Measurements from ENCODE around the gene GPR31.
"Not testable (repeated sequence)": the region's sequence is repeated elsewhere in the genome, so short reads cannot be mapped to it uniquely, and the experiment has no call there.

GPR31 gene

DNA sequence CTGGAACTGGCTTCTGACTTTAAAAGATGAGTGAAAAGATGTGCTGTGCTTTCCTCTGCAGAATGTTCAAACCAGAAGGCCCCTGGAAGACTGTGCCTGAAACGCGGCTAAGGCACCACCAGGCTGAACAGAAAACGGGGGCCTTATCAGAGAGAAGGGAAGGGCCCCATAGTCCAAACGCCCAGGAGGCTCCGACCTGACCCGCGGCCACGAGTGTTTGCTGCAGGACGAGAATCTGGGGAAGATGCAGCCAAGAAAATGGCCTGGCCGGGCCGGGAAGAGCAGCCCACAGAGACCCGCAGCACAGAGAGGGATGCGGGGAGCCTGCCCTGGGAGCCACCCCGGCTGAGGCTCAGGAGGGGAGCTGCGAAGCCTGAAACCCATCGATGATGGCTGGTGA, 10.5 kb upstream of the GPR31 start:
- not testable (repeated sequence) for H3K4me3 ChIP-seq (ENCODE audit: insufficient read depth, low read depth, low read length, poor library complexity, severe bottlenecking); H3K9me3 ChIP-seq (ENCODE audit: control insufficient read depth, low read length); DNase-seq; H3K27me3 ChIP-seq (replicated peaks; ENCODE audit: control insufficient read depth, insufficient read depth, low read length, poor library complexity, severe bottlenecking); H3K36me3 ChIP-seq (ENCODE audit: control insufficient read depth, insufficient read depth, low read length); H3K27ac ChIP-seq (ENCODE audit: insufficient read depth, low read length, poor library complexity, severe bottlenecking); H3K4me1 ChIP-seq (ENCODE audit: control insufficient read depth, insufficient read depth, low read length, poor library complexity, severe bottlenecking)

DNA sequence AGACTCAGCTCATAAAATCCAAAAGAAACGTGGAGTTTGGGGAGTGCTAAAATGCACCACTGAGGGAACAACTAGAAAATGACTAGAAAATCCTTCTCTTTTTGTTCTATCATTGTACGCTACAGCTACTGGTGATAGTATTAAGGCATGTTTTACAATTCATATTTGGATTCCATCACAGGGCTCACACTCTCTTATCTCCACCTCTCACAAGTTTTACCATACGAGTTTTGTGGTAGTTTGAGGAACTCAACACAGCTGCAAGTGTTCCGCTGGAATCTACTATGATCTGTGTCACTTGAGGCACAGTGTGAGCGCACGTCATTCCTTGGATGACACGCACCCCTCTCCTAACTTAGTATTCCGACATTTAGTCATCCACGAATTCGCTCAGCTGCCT, 9.9 kb upstream of the GPR31 start:
- not testable (repeated sequence) for H3K4me3 ChIP-seq (ENCODE audit: insufficient read depth, low read depth, low read length, poor library complexity, severe bottlenecking); H3K27ac ChIP-seq (ENCODE audit: insufficient read depth, low read length, poor library complexity, severe bottlenecking); H3K9me3 ChIP-seq (ENCODE audit: control insufficient read depth, low read length); H3K27me3 ChIP-seq (replicated peaks; ENCODE audit: control insufficient read depth, insufficient read depth, low read length, poor library complexity, severe bottlenecking); H3K4me1 ChIP-seq (ENCODE audit: control insufficient read depth, insufficient read depth, low read length, poor library complexity, severe bottlenecking); DNase-seq; H3K36me3 ChIP-seq (ENCODE audit: control insufficient read depth, insufficient read depth, low read length)

DNA sequence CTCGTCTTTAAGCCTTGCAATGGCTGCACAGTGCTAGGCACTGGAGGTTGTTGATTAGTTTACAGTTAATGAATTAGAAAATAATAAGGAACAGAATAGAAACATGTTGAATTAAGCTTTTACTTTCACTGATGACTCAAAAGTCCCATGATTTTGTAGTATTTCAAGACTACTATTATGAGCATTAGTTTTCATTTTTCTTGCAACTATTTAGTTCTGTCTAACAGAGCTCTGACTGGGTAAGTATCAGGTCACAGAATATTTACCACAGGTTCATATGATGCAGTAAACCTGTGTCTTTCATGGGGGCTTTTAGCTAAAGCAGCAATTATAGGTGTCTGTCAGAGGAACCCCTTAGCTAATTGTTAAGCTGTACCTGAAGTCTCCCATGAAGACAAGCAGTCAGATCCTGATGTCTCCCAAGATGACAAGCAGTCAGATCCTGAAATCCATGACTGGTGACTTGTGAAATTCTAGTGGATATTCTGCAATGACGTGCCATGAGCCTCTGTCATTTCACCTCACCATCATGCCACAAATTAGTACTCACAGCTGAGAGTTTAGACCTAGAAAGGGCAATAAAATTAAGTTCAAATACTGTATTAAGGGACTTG, 8.2 kb upstream of the GPR31 start:
- Histone ChIP-seq H3K36me3 (ENCODE audit: control insufficient read depth, insufficient read depth, low read length) (no peaks in the 10 kb centered on the region), H3K27ac (ENCODE audit: insufficient read depth, low read length, poor library complexity, severe bottlenecking) (no peak overlapping the region), H3K27me3 (replicated peaks; ENCODE audit: control insufficient read depth, insufficient read depth, low read length, poor library complexity, severe bottlenecking) (no peaks in the 10 kb centered on the region), H3K9me3 (ENCODE audit: control insufficient read depth, low read length) (no peaks in the 10 kb centered on the region), H3K4me3 (ENCODE audit: insufficient read depth, low read depth, low read length, poor library complexity, severe bottlenecking) (no peak overlapping the region), H3K4me1 (ENCODE audit: control insufficient read depth, insufficient read depth, low read length, poor library complexity, severe bottlenecking) (no peaks in the 10 kb centered on the region)
- DNase-seq = no peak

DNA sequence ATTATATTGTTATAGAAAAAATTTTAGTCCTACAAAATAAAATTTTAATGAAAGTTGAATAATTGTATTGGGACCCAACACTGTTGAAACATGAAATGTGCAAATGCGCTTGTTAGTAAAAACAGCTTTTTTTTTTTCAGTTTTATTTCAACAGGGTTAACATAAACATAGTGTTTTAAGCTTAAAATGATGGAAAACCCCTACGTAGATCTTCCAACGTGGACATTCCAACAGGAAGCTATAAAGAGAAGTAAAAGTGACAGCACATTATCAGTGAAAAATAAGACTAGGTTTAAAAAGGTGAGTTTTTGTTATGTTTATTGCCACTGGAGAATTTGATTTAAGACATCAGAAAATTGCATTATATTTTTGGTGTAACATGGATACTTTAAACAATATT, 6.5 kb upstream of the GPR31 start:
- Histone ChIP-seq H3K27ac (ENCODE audit: insufficient read depth, low read length, poor library complexity, severe bottlenecking) (no peak overlapping the region), H3K36me3 (ENCODE audit: control insufficient read depth, insufficient read depth, low read length) (no peaks in the 10 kb centered on the region), H3K9me3 (ENCODE audit: control insufficient read depth, low read length) (no peaks in the 10 kb centered on the region), H3K4me3 (ENCODE audit: insufficient read depth, low read depth, low read length, poor library complexity, severe bottlenecking) (no peak overlapping the region), H3K27me3 (replicated peaks; ENCODE audit: control insufficient read depth, insufficient read depth, low read length, poor library complexity, severe bottlenecking) (no peaks in the 10 kb centered on the region), H3K4me1 (ENCODE audit: control insufficient read depth, insufficient read depth, low read length, poor library complexity, severe bottlenecking) (no peaks in the 10 kb centered on the region)
- no peak for DNase-seq

DNA sequence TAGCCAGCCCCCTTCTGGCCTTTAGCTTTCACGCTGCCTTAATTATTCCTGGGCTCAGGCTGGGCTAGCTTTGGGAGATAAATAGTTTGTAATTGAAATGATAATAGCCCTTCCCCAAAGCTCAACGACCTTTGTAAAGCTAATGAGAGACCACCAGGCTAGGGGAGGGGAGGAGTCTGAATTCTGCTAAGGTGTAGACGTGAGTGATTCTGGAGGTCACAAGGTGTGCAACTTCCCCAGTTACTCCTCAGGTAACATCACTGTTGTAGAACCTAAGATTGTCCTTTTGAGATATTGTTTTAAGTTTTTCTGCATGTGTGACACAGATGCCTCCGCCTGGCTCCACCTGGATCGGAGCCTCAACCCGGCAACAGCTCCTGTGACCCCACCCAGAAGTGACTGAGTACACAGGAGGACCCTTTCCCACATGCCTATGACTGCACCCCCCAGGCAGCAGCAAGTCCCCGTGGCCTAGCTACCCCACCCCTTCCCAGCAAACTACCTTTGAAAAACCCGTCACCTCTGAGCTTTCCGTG, 5.8 kb upstream of the GPR31 start:
- Histone ChIP-seq H3K27me3 (replicated peaks; ENCODE audit: control insufficient read depth, insufficient read depth, low read length, poor library complexity, severe bottlenecking) (no peaks in the 10 kb centered on the region), H3K4me1 (ENCODE audit: control insufficient read depth, insufficient read depth, low read length, poor library complexity, severe bottlenecking) (no peaks in the 10 kb centered on the region), H3K4me3 (ENCODE audit: insufficient read depth, low read depth, low read length, poor library complexity, severe bottlenecking) (no peak overlapping the region), H3K27ac (ENCODE audit: insufficient read depth, low read length, poor library complexity, severe bottlenecking) (no peak overlapping the region), H3K36me3 (ENCODE audit: control insufficient read depth, insufficient read depth, low read length) (no peaks in the 10 kb centered on the region), H3K9me3 (ENCODE audit: control insufficient read depth, low read length) (no peaks in the 10 kb centered on the region)
- no peak for DNase-seq

DNA sequence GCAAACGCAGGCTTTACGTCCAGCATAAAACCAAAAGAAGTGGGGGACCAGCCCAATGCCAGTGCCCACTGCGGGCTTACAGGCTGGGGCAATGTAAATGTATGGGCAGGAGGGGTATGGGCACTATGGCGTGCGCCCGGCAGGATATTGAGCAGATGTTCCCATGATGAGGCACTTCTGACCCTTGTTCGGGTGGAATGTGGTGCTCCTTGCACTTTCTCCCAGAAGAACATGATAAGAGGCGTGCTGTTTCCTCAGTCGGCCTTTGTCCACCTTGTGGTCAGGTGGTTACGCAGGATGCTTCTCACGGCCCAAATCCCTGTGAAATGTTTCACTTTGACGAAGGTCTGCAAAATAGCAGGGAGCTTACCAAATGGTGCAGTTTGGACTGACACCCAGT, 4.8 kb upstream of the GPR31 start:
- H3K4me1 ChIP-seq (ENCODE audit: control insufficient read depth, insufficient read depth, low read length, poor library complexity, severe bottlenecking) = no peaks in the 10 kb centered on the region
- H3K27me3 ChIP-seq (replicated peaks; ENCODE audit: control insufficient read depth, insufficient read depth, low read length, poor library complexity, severe bottlenecking) = no peaks in the 10 kb centered on the region
- no peak for DNase-seq
- no peaks in the 10 kb centered on the region for H3K36me3 ChIP-seq (ENCODE audit: control insufficient read depth, insufficient read depth, low read length)
- H3K4me3 ChIP-seq (ENCODE audit: insufficient read depth, low read depth, low read length, poor library complexity, severe bottlenecking) = no peak overlapping the region
- no peaks in the 10 kb centered on the region for H3K9me3 ChIP-seq (ENCODE audit: control insufficient read depth, low read length)
- no peak overlapping the region for H3K27ac ChIP-seq (ENCODE audit: insufficient read depth, low read length, poor library complexity, severe bottlenecking)

DNA sequence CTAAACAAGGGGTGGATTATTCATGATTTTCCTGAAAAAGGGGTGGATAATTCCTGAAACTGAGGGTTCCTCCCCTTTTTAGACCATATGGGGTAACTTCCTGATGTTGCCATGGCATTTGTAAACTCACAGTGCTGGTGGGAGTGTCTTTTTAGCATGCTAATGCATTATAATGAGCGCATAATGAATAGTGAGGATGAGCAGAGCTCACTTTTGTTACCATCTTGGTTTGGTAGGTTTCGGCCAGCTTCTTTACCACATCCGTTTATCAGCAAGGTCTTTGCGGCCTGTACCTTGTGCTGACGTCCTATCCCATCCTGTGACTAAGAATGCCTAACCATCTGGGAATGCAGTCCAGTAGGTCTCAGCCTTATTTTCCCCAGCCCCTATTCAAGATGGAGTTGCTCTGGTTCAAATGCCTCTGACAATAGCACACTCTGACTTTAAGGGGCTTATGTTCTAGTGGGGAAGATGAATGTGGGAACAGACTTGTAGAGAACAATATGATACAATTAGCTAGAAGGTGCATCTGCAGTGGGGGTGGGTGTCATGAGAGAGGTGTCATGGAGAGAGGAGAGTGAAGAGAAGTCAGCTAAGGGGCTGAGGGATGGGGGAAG, 4.2 kb upstream of the GPR31 start:
- no peaks in the 10 kb centered on the region for H3K4me1 ChIP-seq (ENCODE audit: control insufficient read depth, insufficient read depth, low read length, poor library complexity, severe bottlenecking)
- no peak for DNase-seq
- H3K4me3 ChIP-seq (ENCODE audit: insufficient read depth, low read depth, low read length, poor library complexity, severe bottlenecking) = no peak overlapping the region
- no peaks in the 10 kb centered on the region for H3K9me3 ChIP-seq (ENCODE audit: control insufficient read depth, low read length)
- H3K27ac ChIP-seq (ENCODE audit: insufficient read depth, low read length, poor library complexity, severe bottlenecking) = no peak overlapping the region
- no peaks in the 10 kb centered on the region for H3K27me3 ChIP-seq (replicated peaks; ENCODE audit: control insufficient read depth, insufficient read depth, low read length, poor library complexity, severe bottlenecking)
- H3K36me3 ChIP-seq (ENCODE audit: control insufficient read depth, insufficient read depth, low read length) = no peaks in the 10 kb centered on the region

DNA sequence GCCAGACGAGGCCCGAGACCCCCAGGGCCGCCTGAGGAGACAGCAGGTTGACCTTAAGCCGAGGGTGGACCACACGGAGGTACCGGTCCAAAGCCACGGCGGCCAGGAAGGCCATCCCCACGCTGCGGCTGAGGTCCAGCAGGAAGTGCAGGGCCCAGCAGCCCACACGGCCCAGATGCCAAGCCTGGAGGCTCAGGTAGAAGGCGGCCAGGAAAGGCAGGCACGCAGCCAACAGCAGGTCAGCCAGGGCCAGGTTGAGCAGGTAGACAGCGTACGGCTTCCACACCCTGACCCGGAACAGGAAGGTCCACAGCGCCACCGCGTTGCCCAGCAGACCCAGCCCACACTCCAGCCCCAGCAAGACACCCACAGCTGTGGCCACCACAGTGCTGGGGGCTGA, 366 bp downstream of the GPR31 start:
- Histone ChIP-seq H3K27me3 (replicated peaks; ENCODE audit: control insufficient read depth, insufficient read depth, low read length, poor library complexity, severe bottlenecking) (no peaks in the 10 kb centered on the region), H3K4me3 (ENCODE audit: insufficient read depth, low read depth, low read length, poor library complexity, severe bottlenecking) (no peak overlapping the region), H3K36me3 (ENCODE audit: control insufficient read depth, insufficient read depth, low read length) (no peaks in the 10 kb centered on the region), H3K27ac (ENCODE audit: insufficient read depth, low read length, poor library complexity, severe bottlenecking) (no peak overlapping the region), H3K4me1 (ENCODE audit: control insufficient read depth, insufficient read depth, low read length, poor library complexity, severe bottlenecking) (no peaks in the 10 kb centered on the region), H3K9me3 (ENCODE audit: control insufficient read depth, low read length) (no peaks in the 10 kb centered on the region)
- no peak for DNase-seq

DNA sequence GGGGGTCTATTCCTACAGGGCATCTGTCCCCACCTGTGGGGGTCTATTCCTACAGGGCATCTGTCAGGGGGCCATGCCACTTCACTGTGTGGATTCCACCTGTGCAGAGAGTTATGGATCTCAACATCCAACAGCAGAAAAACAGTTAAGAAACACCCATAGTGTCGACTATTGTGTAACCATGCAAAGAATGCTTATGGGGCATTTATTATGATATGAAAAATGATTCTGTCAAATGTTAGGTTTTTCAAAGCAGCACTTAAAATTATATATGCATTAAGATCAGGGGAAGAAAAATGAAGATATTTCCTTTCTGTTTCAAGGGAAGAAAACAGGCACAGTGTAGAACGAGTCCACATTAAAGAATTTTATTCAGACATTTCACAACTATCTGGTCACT, 2.9 kb downstream of the GPR31 start:
- Histone ChIP-seq H3K27ac (ENCODE audit: insufficient read depth, low read length, poor library complexity, severe bottlenecking) (no peak overlapping the region), H3K9me3 (ENCODE audit: control insufficient read depth, low read length) (no peaks in the 10 kb centered on the region), H3K36me3 (ENCODE audit: control insufficient read depth, insufficient read depth, low read length) (no peaks in the 10 kb centered on the region), H3K27me3 (replicated peaks; ENCODE audit: control insufficient read depth, insufficient read depth, low read length, poor library complexity, severe bottlenecking) (no peaks in the 10 kb centered on the region), H3K4me3 (ENCODE audit: insufficient read depth, low read depth, low read length, poor library complexity, severe bottlenecking) (no peak overlapping the region), H3K4me1 (ENCODE audit: control insufficient read depth, insufficient read depth, low read length, poor library complexity, severe bottlenecking) (no peaks in the 10 kb centered on the region)
- DNase-seq = no peak

DNA sequence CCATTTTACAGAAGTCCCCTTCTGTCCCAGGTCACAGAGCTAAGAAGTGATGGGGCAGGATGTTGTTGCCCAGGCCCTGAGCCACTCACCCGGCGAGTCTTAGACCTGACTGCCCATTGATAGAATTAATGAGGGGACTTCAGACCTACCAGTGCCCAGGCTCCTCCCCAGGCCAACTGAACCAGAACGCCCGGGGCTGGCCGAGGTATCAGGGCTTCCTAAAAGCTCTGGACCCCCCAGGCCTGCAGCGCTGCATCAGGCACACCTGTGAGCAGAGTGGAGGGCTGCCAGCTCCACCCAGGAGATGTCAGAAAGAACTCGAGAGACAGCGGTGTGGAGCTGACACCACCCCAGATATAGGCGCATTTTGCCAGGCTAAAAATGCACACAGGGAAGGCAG, 3.5 kb downstream of the GPR31 start:
- Histone ChIP-seq H3K4me1 (ENCODE audit: control insufficient read depth, insufficient read depth, low read length, poor library complexity, severe bottlenecking) (no peaks in the 10 kb centered on the region), H3K27ac (ENCODE audit: insufficient read depth, low read length, poor library complexity, severe bottlenecking) (no peak overlapping the region), H3K4me3 (ENCODE audit: insufficient read depth, low read depth, low read length, poor library complexity, severe bottlenecking) (no peak overlapping the region), H3K27me3 (replicated peaks; ENCODE audit: control insufficient read depth, insufficient read depth, low read length, poor library complexity, severe bottlenecking) (no peaks in the 10 kb centered on the region), H3K36me3 (ENCODE audit: control insufficient read depth, insufficient read depth, low read length) (no peaks in the 10 kb centered on the region), H3K9me3 (ENCODE audit: control insufficient read depth, low read length) (no peaks in the 10 kb centered on the region)
- no peak for DNase-seq
